Stimulated activated CD4-positive, alpha-beta T cell treated with anti-CD3 and anti-CD28 coated beads, Interleukin-2, amount 100 ng/mL, for 48 hours (primary cell): ENCODE measurements around the gene AAMP.
"Not testable (repeated sequence)": the region's sequence is repeated elsewhere in the genome, so short reads cannot be mapped to it uniquely, and the experiment has no call there.

Source experiments
- DNase-seq, 2 donors: peaks; one replicate each; pipeline ENCODE4 v3.0.0-alpha.2; 2020

AAMP gene

GRCh38 chr2:218273908-218274249, 3.9 kb upstream of the AAMP start:
- DNase-seq: no peak

- DNase-seq: not testable (repeated sequence)
These were observed 3.4 kb upstream of the AAMP start for GRCh38 chr2:218273214-218273907.

- peak; percentile 68 to 71 for DNase-seq
These were observed 2.7 kb upstream of the AAMP start for GRCh38 chr2:218272531-218273212.

GRCh38 chr2:218271865-218272530, 2.1 kb upstream of the AAMP start:
- DNase-seq: no peak

- DNase-seq: no peak
These were observed 1.5 kb upstream of the AAMP start for GRCh38 chr2:218271487-218271797.

- DNase-seq: no peak
These were observed 967 bp upstream of the AAMP start for GRCh38 chr2:218270721-218271486.

GRCh38 chr2:218267259-218267658, 2.7 kb downstream of the AAMP start:
- no peak for DNase-seq

- no peak for DNase-seq
These were observed 3.5 kb downstream of the AAMP start for GRCh38 chr2:218266316-218266979.

GRCh38 chr2:218265626-218266025, 4.3 kb downstream of the AAMP start:
- DNase-seq: no peak

- no peak for DNase-seq
These were observed 5.0 kb downstream of the AAMP start for GRCh38 chr2:218264773-218265561.

- DNase-seq: no peak
These were observed 5.9 kb downstream of the AAMP start for GRCh38 chr2:218263817-218264641.

GRCh38 chr2:218262631-218263586, 7.0 kb downstream of the AAMP start:
- DNase-seq: no peak

- no peak for DNase-seq
These were observed 7.7 kb downstream of the AAMP start for GRCh38 chr2:218262237-218262600.

- no peak for DNase-seq
These were observed 8.3 kb downstream of the AAMP start for GRCh38 chr2:218261423-218262236.

GRCh38 chr2:218260742-218261422, 9.1 kb downstream of the AAMP start, which contains the start of gene GPBAR1:
GPBAR1 (plus strand) TSS chr2:218261015; CDS start chr2:218262725, 1,710 bp downstream.
- no peak for DNase-seq

GRCh38 chr2:218260166-218260565, 9.8 kb downstream of the AAMP start:
- no peak for DNase-seq

- DNase-seq: no peak
These were observed 10.6 kb downstream of the AAMP start for GRCh38 chr2:218259099-218259961.
